Tibial nerve (tissue), 3 donors: ENCODE results near the gene KCNJ18.
"Not testable (repeated sequence)": the region's sequence is repeated elsewhere in the genome, so short reads cannot be mapped to it uniquely, and the experiment has no call there.

Experiments
- CTCF ChIP-seq, 5 experiments: fragments of 200-600 bp in 3 of 5; fragments of 450-650 bp in 2 of 5; sonication (generic) in 3 of 5; IDR thresholded peaks; one replicate each; pipeline ENCODE4 v1.5.1; 2016 to 2019; ENCODE audit warnings: antibody characterized with exemption in 5 of 5, mild to moderate bottlenecking in 3 of 5, moderate library complexity in 2 of 5
- POLR2A ChIP-seq, 2 donors: fragments of 450-650 bp; IDR thresholded peaks; one replicate each; pipeline ENCODE4 v1.6.1; 2017; ENCODE audit warnings: antibody characterized with exemption in 2 of 2, mild to moderate bottlenecking in 2 of 2, moderate library complexity in 2 of 2

GRCh38 chr17:21653211-21653610 is 39.1 kb upstream of the KCNJ18 start:
- not testable (repeated sequence) for TF ChIP-seq CTCF, POLR2A (IDR thresholded peaks at IDR 0.05)
